ENCODE measurements around the gene GAGE2A. TPM values are rescaled to one million over a fixed set of nuclear protein-coding genes. Genes with fewer than 3 reads are reported as not detected.
"Not testable (repeated sequence)": the region's sequence is repeated elsewhere in the genome, so short reads cannot be mapped to it uniquely, and the experiment has no call there.

GAGE2A gene, protein sequence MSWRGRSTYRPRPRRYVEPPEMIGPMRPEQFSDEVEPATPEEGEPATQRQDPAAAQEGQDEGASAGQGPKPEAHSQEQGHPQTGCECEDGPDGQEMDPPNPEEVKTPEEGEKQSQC
- total RNA-seq: not detected in 2 replicates

DNA sequence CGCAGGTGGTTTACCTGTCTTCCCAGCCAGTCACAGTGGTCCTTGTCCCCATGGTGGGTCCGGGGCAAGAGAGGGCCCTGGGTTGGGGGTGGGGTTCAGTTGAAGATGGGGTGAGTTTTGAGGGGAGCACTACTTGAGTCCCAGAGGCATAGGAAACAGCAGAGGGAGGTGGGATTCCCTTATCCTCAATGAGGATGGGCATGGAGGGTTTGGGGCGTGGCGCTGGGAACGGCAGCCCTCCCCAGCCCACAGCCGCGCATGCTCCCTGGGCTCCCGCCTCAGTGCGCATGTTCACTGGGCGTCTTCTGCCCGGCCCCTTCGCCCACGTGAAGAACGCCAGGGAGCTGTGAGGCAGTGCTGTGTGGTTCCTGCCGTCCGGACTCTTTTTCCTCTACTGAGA, at the start of gene GAGE2A:
TSS of gene GAGE2A (plus strand) at position 301 of the 400 bp plus-strand sequence. CDS start 1,155 bp downstream, outside the sequence.
- H3K27me3 Mint-ChIP-seq (ENCODE audit: insufficient read depth); H3K4me3 Mint-ChIP-seq; intact Hi-C loops (cut with micrococcal nuclease); H3K27ac Mint-ChIP-seq; DNase-seq (ENCODE audit: low spot score); H3K36me3 Mint-ChIP-seq (ENCODE audit: low read depth); H3K4me1 Mint-ChIP-seq (ENCODE audit: low read depth); H3K9me3 Mint-ChIP-seq: not testable (repeated sequence)

DNA sequence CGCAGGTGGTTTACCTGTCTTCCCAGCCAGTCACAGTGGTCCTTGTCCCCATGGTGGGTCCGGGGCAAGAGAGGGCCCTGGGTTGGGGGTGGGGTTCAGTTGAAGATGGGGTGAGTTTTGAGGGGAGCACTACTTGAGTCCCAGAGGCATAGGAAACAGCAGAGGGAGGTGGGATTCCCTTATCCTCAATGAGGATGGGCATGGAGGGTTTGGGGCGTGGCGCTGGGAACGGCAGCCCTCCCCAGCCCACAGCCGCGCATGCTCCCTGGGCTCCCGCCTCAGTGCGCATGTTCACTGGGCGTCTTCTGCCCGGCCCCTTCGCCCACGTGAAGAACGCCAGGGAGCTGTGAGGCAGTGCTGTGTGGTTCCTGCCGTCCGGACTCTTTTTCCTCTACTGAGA, 47.9 kb upstream of the GAGE2A start, which contains the start of gene GAGE12D:
TSS of gene GAGE12D (plus strand) at position 301 of the 400 bp plus-strand sequence. CDS start 1,155 bp downstream, outside the sequence.
- DNase-seq (ENCODE audit: low spot score); H3K36me3 Mint-ChIP-seq (ENCODE audit: low read depth); intact Hi-C loops (cut with micrococcal nuclease); H3K9me3 Mint-ChIP-seq; H3K4me3 Mint-ChIP-seq; H3K27me3 Mint-ChIP-seq (ENCODE audit: insufficient read depth); H3K4me1 Mint-ChIP-seq (ENCODE audit: low read depth); H3K27ac Mint-ChIP-seq: not testable (repeated sequence)

DNA sequence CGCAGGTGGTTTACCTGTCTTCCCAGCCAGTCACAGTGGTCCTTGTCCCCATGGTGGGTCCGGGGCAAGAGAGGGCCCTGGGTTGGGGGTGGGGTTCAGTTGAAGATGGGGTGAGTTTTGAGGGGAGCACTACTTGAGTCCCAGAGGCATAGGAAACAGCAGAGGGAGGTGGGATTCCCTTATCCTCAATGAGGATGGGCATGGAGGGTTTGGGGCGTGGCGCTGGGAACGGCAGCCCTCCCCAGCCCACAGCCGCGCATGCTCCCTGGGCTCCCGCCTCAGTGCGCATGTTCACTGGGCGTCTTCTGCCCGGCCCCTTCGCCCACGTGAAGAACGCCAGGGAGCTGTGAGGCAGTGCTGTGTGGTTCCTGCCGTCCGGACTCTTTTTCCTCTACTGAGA, 38.3 kb upstream of the GAGE2A start, which contains the start of gene GAGE12E:
TSS of gene GAGE12E (plus strand) at position 301 of the 400 bp plus-strand sequence. CDS start 1,155 bp downstream, outside the sequence.
- intact Hi-C loops (cut with micrococcal nuclease); H3K27me3 Mint-ChIP-seq (ENCODE audit: insufficient read depth); H3K36me3 Mint-ChIP-seq (ENCODE audit: low read depth); DNase-seq (ENCODE audit: low spot score); H3K4me3 Mint-ChIP-seq; H3K4me1 Mint-ChIP-seq (ENCODE audit: low read depth); H3K9me3 Mint-ChIP-seq; H3K27ac Mint-ChIP-seq: not testable (repeated sequence)

DNA sequence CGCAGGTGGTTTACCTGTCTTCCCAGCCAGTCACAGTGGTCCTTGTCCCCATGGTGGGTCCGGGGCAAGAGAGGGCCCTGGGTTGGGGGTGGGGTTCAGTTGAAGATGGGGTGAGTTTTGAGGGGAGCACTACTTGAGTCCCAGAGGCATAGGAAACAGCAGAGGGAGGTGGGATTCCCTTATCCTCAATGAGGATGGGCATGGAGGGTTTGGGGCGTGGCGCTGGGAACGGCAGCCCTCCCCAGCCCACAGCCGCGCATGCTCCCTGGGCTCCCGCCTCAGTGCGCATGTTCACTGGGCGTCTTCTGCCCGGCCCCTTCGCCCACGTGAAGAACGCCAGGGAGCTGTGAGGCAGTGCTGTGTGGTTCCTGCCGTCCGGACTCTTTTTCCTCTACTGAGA, 28.8 kb upstream of the GAGE2A start, which contains the start of gene GAGE12F:
TSS of gene GAGE12F (plus strand) at position 301 of the 400 bp plus-strand sequence. CDS start 1,155 bp downstream, outside the sequence.
- H3K4me1 Mint-ChIP-seq (ENCODE audit: low read depth); DNase-seq (ENCODE audit: low spot score); H3K4me3 Mint-ChIP-seq; H3K9me3 Mint-ChIP-seq; intact Hi-C loops (cut with micrococcal nuclease); H3K27me3 Mint-ChIP-seq (ENCODE audit: insufficient read depth); H3K27ac Mint-ChIP-seq; H3K36me3 Mint-ChIP-seq (ENCODE audit: low read depth): not testable (repeated sequence)

DNA sequence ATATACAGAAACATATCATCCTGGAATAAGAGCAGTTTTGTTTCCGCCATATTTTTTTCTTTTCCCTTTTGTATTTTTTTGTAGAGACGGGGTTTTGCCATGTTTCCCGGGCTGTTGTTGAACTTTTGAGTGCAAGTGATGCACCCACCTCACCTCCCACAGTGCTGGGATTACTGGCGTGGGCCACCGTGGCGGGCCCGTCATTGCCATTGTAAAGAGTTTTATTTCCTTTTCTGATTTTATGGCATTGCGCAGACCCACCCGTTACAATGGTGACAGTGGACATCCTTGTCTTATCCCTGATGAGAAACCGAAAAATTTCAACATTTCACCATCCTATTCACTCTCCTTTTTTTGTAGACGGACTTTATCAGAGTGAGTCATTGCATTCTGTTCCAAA, 20.6 kb upstream of the GAGE2A start:
- intact Hi-C loops (cut with micrococcal nuclease); DNase-seq (ENCODE audit: low spot score); H3K4me1 Mint-ChIP-seq (ENCODE audit: low read depth); H3K9me3 Mint-ChIP-seq; H3K36me3 Mint-ChIP-seq (ENCODE audit: low read depth); H3K27ac Mint-ChIP-seq; H3K27me3 Mint-ChIP-seq (ENCODE audit: insufficient read depth); H3K4me3 Mint-ChIP-seq: not testable (repeated sequence)

DNA sequence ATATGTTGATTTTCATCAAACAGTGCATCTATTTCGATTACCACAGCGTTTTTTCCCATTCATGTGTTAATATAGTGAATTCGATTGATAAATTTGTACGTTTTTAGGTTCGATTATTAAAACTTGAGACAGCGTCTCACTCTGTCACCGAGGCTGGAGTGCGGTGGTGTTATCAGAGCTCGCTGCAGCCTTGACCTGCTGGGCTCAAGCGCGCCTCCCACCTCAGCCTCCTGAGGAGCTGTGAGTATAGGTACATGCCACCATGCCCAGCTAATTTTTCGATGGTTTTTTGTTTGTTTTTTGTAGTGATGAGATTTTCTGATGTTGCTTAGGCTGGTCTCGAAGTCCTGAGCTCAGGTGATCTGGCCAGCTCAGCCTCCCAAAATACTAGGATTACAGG, 20.1 kb upstream of the GAGE2A start:
- H3K4me3 Mint-ChIP-seq; H3K27ac Mint-ChIP-seq; DNase-seq (ENCODE audit: low spot score); H3K9me3 Mint-ChIP-seq; H3K27me3 Mint-ChIP-seq (ENCODE audit: insufficient read depth); H3K36me3 Mint-ChIP-seq (ENCODE audit: low read depth); H3K4me1 Mint-ChIP-seq (ENCODE audit: low read depth); intact Hi-C loops (cut with micrococcal nuclease): not testable (repeated sequence)

DNA sequence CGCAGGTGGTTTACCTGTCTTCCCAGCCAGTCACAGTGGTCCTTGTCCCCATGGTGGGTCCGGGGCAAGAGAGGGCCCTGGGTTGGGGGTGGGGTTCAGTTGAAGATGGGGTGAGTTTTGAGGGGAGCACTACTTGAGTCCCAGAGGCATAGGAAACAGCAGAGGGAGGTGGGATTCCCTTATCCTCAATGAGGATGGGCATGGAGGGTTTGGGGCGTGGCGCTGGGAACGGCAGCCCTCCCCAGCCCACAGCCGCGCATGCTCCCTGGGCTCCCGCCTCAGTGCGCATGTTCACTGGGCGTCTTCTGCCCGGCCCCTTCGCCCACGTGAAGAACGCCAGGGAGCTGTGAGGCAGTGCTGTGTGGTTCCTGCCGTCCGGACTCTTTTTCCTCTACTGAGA, 19.2 kb upstream of the GAGE2A start, which contains the start of gene GAGE12G:
TSS of gene GAGE12G (plus strand) at position 301 of the 400 bp plus-strand sequence. CDS start 1,155 bp downstream, outside the sequence.
- H3K4me3 Mint-ChIP-seq; H3K9me3 Mint-ChIP-seq; DNase-seq (ENCODE audit: low spot score); H3K27ac Mint-ChIP-seq; H3K27me3 Mint-ChIP-seq (ENCODE audit: insufficient read depth); H3K4me1 Mint-ChIP-seq (ENCODE audit: low read depth); H3K36me3 Mint-ChIP-seq (ENCODE audit: low read depth); intact Hi-C loops (cut with micrococcal nuclease): not testable (repeated sequence)

DNA sequence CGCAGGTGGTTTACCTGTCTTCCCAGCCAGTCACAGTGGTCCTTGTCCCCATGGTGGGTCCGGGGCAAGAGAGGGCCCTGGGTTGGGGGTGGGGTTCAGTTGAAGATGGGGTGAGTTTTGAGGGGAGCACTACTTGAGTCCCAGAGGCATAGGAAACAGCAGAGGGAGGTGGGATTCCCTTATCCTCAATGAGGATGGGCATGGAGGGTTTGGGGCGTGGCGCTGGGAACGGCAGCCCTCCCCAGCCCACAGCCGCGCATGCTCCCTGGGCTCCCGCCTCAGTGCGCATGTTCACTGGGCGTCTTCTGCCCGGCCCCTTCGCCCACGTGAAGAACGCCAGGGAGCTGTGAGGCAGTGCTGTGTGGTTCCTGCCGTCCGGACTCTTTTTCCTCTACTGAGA, 9.6 kb upstream of the GAGE2A start, which contains the start of gene GAGE12H:
TSS of gene GAGE12H (plus strand) at position 301 of the 400 bp plus-strand sequence. CDS start 1,155 bp downstream, outside the sequence.
- H3K27me3 Mint-ChIP-seq (ENCODE audit: insufficient read depth); H3K27ac Mint-ChIP-seq; intact Hi-C loops (cut with micrococcal nuclease); H3K36me3 Mint-ChIP-seq (ENCODE audit: low read depth); DNase-seq (ENCODE audit: low spot score); H3K4me3 Mint-ChIP-seq; H3K4me1 Mint-ChIP-seq (ENCODE audit: low read depth); H3K9me3 Mint-ChIP-seq: not testable (repeated sequence)

DNA sequence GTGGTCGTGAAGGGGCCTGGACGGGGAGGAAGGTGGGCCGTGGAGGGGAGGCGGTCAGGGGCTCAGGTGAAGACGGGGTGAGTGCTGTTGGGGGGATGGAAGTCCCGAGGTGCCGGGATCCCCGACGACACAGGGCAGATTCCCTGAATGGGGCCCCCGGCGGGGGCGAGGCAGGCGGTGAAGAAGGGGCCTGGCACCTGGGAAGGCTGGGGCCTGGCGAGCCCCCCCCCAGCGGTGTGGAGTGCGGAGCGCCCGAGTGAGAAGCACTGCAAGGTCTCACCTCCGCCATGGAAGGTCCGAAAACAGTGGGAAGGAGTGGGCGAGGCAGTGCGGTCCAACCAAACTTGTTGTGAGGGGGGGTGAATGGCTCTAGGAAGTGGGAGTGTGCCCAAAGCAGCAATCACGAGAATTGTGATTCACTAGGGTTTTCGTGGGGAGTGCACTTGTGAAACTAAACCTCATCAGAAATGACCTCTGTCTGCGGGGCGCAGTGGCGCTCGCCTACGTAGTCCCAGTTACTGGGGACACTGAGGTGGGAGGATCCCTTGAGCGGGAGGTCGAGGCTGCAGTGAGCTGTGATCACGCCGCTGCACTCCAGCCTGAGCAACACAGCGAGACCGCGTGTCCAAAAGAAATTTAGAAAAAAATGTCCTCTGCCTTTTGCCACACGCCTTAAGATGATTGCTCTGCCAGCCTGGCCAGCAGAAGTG, 628 bp downstream of the GAGE2A start:
- H3K27ac Mint-ChIP-seq; DNase-seq (ENCODE audit: low spot score); H3K36me3 Mint-ChIP-seq (ENCODE audit: low read depth); H3K9me3 Mint-ChIP-seq; H3K27me3 Mint-ChIP-seq (ENCODE audit: insufficient read depth); intact Hi-C loops (cut with micrococcal nuclease); H3K4me3 Mint-ChIP-seq; H3K4me1 Mint-ChIP-seq (ENCODE audit: low read depth): not testable (repeated sequence)

DNA sequence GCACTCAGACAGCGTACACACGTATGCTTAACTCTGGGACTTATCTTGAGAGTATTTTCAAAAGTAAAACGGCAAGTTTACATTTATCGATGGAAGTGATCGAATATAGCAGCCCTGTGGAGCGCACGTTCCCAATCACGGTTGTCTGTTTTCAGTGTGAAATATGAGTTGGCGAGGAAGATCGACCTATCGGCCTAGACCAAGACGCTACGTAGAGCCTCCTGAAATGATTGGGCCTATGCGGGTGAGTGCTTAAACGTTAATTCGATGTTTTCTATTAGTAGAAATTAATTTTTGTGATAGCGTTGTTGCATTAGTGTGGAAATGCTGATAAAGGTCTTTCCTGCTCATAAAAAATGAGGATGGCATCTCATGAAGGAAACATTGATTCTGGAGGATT, 1.2 kb downstream of the GAGE2A start:
- DNase-seq (ENCODE audit: low spot score): not testable (repeated sequence)

DNA sequence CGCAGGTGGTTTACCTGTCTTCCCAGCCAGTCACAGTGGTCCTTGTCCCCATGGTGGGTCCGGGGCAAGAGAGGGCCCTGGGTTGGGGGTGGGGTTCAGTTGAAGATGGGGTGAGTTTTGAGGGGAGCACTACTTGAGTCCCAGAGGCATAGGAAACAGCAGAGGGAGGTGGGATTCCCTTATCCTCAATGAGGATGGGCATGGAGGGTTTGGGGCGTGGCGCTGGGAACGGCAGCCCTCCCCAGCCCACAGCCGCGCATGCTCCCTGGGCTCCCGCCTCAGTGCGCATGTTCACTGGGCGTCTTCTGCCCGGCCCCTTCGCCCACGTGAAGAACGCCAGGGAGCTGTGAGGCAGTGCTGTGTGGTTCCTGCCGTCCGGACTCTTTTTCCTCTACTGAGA, 9.4 kb downstream of the GAGE2A start, which contains the start of gene GAGE1:
TSS of gene GAGE1 (plus strand) at position 301 of the 400 bp plus-strand sequence. CDS start 1,155 bp downstream, outside the sequence.
- intact Hi-C loops (cut with micrococcal nuclease); H3K4me3 Mint-ChIP-seq; H3K36me3 Mint-ChIP-seq (ENCODE audit: low read depth); H3K4me1 Mint-ChIP-seq (ENCODE audit: low read depth); H3K27me3 Mint-ChIP-seq (ENCODE audit: insufficient read depth); H3K27ac Mint-ChIP-seq; DNase-seq (ENCODE audit: low spot score); H3K9me3 Mint-ChIP-seq: not testable (repeated sequence)

More for the DNA sequence above, 1.2 kb downstream of the GAGE2A start:
- H3K36me3 Mint-ChIP-seq (ENCODE audit: low read depth); H3K4me1 Mint-ChIP-seq (ENCODE audit: low read depth); H3K4me3 Mint-ChIP-seq; intact Hi-C loops (cut with micrococcal nuclease); H3K27ac Mint-ChIP-seq; H3K27me3 Mint-ChIP-seq (ENCODE audit: insufficient read depth); H3K9me3 Mint-ChIP-seq: not testable (repeated sequence)

DNA sequence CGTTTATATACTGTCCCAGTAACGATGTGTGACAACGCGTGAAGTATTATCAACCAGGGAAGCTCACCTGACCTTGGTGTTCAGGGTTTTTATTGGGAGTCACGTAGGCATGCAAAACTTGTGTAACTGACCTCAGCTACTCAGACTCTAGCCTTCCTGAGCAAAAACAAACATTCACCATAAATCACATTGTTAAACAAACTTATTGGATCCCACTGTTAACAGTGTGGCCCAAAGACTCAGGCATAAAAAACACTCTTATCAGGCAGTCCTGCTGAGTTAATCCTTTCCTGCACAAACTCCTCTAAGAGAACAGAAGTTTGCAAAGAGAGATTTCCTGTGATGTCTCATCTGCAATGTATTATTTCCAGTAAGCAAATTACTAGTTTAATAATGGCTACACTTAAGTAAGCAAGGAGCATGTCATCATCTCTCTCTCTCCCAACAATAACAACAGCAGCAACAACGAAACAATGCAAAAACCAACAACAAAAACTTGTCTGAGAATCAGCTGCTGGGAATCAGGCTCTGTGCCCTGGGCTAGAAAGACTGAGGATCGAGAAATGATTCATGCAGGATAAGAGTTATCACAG, 21.5 kb downstream of the GAGE2A start:
- Mint-ChIP-seq H3K36me3 (ENCODE audit: low read depth) (no peaks in the 10 kb centered on the region), H3K27ac (no peak overlapping the region), H3K27me3 (ENCODE audit: insufficient read depth) (peaks cover 2% of the 10 kb centered on the region), H3K9me3 (no peaks in the 10 kb centered on the region), H3K4me1 (ENCODE audit: low read depth) (no peaks in the 10 kb centered on the region), H3K4me3 (no peak overlapping the region)
- no peak for DNase-seq (ENCODE audit: low spot score)
- intact Hi-C loops (cut with micrococcal nuclease): no loop called here

DNA sequence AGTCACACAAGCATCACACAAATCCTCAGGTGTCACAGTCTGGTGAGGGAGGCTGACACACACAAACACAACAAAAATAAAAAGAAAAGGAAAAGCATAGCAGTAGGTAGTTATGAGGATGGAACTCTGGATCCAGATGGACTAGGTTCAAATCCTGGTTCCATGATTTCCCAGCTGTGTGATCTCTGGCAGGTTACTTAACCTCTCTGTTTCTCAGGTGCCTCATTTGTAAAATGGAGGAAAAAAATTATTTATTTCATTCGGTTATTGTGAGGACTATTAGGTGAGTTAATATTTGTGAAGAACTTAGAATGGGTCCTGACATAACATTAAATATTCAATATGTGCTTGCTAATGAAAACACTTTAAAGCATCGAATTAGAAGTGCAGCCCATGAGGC, 29.3 kb downstream of the GAGE2A start:
- Mint-ChIP-seq H3K36me3 (ENCODE audit: low read depth) (no peaks in the 10 kb centered on the region), H3K4me1 (ENCODE audit: low read depth) (no peaks in the 10 kb centered on the region), H3K27ac (no peak overlapping the region), H3K4me3 (no peak overlapping the region), H3K27me3 (ENCODE audit: insufficient read depth) (no peaks in the 10 kb centered on the region), H3K9me3 (no peaks in the 10 kb centered on the region)
- intact Hi-C loops (cut with micrococcal nuclease): no loop called here
- DNase-seq (ENCODE audit: low spot score): no peak
